GM18499 (cell line): ENCODE results near the gene DSC3.
"Not testable (repeated sequence)": the region's sequence is repeated elsewhere in the genome, so short reads cannot be mapped to it uniquely, and the experiment has no call there.

Source experiments
- ATAC-seq: cut with Tn5 transposase; IDR thresholded peaks from one replicate; pipeline ENCODE4 v1.9.1; 2021; ENCODE audit warnings: moderate number of reproducible peaks; ENCODE audit not compliant: insufficient read depth, unreplicated experiment

DSC3 gene

DNA sequence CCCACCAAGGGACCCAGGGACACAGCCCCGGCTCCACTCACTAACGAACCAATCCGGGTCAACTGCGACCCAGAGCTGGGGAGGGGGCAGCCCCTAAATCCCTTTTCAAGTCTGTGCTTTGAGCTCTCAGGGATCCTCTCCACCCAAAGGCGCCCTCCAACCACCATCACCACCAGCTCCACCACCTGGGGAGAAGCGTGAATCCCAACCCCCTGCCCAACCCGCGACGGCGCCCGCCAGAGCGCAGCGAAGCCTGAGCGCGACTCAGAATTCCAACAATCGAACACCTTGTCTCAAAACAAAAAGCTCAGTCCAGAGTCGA lies 497 bp downstream of the DSC3 start:
- ATAC-seq: no peak

DNA sequence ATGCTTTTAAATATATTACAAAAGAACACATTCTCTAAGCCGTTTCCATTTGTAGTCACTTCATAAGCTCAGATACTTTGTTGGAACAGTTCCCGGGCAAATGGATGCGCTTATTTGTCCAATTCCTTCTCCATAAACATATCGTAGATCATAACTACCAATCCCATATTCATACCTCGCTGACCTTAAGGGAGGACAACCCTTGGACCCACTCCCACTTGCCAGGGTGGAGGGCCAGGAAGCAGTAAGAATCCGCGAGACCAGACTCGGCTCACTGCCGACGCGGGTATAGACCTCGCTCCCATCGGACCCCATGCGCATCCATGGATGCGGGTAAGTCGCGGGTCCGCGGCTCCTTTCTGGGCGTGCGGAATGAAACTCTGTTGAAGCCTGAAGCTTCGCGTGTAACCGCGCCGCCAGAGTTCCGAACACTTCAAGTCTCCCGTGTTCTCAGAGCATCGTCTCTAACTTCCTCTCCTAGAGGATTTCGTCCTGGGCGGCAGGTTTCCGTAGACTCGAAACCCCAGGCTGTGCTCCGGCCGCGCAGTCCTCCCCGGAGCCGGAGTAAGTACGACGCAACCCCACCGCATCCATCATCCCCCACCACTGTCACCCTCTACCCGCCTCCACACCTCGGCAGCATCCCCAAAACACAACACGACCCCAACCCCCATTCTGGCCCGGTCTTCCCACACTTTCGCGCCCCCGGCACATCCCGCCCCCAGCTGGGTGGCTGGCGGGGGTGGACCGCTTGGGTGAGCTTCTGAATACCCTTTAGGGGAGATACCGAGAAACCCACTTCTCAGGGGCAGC lies 1.1 kb downstream of the DSC3 start:
- ATAC-seq: no peak

DNA sequence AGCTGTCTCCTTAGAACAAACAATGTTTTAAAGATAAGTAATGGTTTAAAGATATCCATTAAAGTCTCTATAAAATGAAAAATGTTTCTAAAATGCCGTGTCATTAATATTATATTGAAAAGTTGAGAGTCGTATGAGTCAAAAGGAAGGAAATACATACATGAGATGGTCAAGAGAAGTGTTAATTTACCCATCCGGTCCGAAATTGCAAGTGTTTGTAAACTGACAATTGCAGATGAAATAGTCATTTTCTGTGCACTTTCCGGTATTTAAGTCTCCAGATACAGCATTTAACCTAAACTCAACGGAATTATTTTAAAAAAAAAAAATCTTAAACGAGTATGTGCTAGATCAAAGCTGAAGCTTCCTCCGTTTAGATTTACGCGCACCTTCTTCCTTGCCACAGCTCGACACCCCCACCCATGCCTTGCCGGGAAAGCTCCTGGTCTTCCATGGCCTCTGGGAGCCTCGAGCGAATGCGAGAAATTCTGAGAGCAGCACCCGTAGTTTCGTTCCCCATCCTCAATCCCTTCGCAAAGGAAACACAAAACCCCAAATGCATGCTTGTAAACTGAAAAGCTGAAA lies 1.8 kb downstream of the DSC3 start:
- ATAC-seq: no peak

DNA sequence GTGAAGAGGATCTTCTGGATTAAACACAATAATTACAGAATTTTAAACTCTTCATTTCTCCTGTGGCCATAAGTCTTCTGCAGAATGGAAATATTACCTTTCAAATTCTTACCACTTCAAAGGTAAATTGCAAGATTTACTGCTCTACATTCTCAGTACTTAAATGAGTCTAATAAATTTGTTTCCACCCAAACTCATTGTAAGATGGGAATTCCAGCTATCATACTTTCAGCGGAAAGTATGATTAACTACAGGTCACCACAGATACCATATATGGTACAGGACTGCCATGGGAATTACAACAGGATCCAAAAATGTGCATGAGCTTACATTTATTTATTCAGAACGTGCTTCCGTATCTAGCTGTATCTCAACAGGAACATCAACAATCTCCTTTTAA lies 3.1 kb downstream of the DSC3 start:
- no peak for ATAC-seq

DNA sequence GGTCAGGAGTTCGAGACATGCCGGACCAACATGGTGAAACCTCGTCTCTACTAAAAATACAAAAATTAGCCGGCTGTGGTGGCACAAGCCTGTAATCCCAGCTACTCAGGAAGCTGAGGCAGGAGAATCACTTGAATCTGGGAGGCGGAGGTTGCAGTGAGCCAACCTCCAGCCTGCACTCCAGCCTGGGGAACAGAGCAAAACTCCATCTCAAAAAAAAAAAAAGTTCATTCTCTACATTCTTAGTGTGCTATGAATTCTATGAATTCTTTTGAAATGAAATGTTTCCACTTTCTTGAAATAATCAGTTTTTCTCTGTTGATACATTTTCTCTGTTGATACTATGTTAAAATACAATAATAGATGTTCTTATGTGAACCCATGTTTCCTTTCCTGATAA lies 4.9 kb downstream of the DSC3 start:
- ATAC-seq: not testable (repeated sequence)

DNA sequence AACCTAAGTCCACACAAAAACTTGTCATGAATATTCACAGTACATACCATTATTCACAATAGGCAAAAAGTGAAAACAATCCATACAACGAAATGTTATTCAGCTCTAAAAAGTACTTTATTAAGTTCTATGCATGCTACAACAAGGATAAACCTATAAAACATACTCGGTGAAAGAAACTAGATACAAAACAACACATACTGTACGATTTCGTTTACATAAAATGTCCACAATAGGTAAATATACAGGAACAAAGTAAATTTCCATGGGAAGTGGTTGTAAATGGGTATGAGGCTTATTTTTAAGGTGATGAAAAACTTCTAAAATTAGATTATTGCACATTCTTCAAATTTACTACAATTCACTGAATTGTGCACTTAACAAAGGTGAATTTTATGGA lies 8.0 kb downstream of the DSC3 start:
- ATAC-seq: no peak

DNA sequence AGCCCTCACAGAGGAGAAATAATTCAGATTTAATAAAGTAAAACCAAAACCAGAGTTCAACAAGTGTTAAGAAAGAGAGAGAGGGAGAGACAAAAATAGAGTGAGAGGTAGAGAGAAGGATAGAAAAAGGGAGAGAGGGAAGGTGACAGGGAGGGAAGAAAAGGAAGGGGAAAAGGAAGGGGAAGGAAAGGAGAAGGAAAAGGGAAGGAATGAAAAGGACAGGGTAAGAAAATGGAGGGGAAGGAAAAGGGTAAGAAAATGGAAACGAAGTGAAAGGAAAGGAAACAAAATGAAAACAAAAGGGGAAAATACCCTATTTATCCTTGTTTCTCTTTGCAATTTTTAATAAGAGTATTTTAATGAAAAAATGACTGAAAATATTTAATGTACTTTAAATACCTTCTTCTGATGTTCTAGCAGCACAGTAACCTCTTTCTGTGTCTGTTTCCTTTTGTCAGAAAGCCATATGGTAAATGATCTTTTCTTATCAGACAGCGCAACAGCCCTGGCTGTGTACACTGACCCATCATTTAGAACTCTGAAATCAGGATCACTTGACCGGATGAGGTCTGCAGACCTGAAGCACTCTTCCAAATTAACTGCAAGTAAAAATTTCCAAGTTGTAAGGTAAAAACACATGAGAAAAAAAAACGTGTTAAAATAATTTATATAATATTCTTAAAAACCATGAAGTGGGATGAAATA lies 11.8 kb downstream of the DSC3 start:
- no peak for ATAC-seq

DNA sequence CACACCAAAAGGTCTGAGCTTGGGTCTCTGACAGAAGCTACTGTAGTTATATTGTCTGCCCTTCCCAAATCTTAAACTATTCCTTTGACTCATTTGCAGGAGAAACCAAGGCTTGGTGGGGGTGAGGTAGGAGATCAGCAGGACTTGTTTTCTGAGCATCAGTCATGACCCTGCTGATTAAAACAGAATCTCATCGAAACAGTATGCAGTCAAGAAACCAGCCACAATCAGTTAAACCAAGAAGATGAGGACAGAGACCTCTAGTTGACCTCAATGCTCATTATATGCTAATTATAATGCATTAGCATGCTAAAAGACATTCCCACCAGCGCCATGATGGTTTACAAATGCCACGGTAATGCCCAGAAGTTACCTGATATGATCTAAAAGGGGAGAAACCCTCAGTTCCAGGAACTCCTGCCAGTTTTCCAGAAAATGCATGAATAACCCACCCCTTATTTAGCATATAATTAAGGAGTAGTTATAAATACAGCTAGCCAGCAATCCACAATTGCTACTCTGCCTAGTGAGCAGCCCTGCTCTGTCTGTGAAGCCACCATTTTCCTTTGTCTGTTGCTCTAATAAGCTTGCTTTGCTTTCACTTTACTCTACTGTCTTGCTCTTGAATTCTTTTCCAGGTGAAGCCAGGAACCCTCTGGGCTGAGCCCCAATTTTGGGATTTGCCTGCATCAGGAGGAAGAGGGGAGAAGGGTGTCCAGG lies 26.7 kb downstream of the DSC3 start:
- ATAC-seq: no peak

DNA sequence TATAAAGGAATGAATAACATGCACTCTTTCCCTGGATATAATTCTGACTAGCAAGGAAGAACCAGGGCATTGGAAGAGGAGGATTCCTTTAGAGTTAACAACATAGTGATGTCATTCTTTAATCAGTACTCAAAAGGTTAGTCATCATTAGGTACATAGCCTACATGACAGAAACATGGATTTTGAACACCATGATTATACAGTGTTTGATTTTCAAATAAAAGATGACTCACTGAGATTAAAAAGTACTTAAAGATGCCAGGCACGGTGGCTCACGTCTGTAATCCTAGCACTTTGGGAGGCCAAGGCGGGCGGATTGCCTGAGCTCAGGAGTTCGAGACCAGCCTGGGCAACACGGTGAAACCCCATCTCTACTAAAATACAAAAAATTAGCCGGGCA lies 31.1 kb downstream of the DSC3 start:
- ATAC-seq: not testable (repeated sequence)

DNA sequence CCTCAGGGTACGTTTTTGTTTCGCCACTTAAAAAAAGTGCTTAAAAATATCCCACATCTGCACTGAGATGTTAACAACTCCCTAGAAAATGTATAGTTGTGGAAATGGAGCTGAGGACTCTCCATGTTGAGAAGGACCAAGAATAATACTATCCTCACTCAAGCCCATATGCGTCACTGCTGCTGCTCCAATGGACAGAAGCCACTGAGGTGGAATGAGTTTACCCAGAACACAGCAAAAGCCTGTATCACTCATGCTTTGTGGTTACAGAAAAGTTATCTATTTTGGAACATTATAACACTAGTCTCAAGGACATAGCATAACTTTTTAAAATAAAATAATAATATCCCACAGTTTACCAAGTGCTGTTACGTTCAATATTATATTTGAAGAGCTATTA lies 31.9 kb downstream of the DSC3 start:
- no peak for ATAC-seq

DNA sequence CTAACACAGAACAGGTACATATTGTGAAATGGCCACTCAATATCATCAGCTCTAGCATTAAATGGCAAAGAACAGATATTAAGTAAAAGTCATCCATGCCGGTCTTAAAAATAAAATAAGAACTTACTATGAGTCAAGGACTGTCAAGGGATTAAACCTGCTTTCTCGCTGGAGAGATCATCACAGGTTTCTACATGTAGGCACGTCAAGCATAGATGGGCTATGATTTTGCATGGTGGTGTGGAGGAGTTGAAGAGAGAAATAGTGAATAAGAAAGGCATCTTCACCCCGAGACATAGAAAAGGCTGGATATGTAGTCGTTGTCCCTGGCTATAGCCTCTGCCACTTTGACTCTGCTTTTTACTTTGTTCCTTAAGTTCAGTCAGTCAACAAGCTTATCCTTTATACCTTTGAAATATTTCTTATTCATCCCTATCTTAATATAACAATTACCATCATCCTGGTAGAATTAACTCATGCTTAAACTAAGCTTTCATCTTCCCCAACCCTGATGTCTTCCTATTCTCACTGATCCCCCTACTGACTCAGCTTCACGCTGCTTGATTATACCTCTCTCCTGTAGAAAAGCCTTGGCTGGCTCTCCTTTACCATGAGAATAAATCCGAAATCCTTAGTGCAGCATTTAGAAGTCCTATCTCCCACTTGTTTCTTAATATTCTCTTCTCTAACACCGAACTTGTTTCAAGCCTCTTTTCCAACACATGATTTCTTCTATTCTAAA lies 42.5 kb downstream of the DSC3 start:
- ATAC-seq: no peak

DNA sequence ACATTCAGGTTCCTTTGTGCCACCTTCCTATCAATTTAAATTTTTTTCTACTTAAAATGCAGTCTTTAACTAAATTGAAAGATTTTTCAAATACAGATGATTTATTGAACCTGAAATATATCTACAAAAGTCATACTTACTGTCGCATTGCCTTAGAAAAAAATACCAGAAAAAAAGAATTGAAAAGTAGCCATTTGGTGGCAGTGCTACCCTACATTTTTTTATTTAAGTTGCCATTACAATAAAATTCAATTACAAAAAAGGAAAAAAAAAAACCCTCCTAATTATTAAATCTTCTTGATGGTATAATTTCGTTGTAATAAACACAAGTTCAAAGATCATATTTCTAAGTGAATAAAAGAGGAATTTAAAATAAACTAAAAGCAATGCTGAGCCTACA lies 43.4 kb downstream of the DSC3 start:
- no peak for ATAC-seq

DNA sequence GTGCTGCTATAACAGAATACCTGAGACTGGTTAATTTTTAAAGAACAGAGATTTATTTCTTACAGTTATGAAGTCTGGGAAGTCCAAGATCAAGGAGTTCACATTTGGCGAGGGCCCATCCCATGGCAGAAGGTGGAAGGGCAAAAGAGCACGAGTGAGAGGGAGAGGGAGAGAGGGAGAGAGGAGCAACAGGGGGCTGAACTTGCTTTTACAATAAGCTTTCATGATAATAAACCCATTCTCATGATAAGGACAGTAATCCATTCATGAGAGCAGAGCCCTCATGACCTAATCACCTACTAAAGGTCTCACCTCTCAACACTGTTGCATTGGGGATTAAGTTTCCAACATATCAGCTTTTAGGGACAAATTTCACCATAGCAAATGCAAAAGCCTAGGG lies 45.3 kb downstream of the DSC3 start:
- no peak for ATAC-seq

DNA sequence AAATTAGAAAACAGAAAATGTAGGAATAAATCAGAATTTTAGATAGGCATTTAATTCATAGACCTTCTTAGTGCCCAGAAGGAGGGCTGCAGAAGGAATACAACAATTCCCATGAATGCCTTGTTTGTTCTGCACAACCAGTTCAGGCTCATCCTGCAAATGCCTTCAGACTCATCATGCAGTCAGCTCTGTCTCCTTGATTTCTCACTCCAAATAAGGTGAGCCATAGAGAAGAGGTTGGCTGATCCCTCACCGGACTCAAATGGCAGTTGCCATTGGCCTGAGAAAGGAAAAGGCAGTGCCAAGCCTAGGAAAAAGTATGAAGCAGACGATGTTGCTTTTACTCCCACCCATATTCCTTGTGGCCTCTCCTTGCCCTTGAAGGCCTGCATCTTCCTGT lies 50.3 kb downstream of the DSC3 start:
- ATAC-seq: no peak

DNA sequence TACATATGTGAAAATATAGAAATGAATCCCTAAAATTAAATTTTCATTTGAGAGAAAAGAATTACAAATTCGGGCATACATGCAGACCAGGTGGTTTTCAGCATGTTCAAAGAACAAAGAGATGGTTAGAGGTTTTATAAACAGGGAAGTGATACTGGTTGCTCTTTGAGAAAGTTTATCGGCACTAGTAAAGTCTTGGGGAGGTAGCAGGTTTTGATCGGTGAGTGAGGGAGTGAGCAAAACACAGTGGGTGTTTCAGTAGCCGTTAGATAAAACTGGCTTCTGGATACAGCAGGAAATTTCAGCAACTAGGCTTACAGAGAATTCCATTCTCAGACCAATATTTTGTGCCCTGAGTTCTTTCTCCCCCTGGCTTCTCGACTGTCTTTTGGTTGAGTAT lies 51.1 kb downstream of the DSC3 start:
- ATAC-seq: no peak

DNA sequence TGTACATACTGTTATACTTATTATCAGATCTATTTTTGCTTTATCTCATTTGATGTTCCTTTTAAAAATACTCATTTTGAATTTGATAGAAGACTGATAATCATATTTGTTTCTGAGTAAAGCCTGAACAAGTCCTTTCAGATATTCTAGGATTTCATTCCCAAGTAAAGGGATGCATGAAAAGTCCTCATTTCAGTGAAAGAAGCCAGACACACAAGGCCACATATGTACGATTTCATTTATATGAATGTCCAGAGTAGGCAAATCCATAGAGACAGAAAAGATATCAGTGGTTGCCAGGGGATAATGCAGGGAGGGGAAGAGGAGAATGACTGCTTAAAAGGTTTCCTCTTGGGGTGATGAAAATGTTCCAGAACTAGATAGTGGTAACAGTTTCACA lies 53.4 kb downstream of the DSC3 start:
- ATAC-seq: no peak

DNA sequence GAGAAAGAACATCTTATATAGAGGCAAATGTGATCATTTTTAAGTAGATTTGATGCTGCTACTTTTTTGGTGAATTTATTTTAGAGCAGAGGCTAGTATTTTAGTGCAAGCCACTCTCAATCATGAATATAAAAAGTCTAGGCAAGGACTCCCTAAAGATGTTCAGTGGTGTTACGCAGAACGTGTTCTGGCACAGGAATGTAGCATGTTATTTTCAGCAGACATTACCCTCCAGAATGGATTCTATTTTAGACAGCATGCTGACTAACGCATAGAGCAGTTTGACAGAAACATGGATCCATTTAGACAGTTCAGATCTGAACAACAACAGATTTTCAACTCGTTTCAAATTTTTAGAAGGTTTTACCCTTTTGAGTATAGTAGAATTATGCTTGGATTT lies 54.1 kb downstream of the DSC3 start:
- no peak for ATAC-seq

DNA sequence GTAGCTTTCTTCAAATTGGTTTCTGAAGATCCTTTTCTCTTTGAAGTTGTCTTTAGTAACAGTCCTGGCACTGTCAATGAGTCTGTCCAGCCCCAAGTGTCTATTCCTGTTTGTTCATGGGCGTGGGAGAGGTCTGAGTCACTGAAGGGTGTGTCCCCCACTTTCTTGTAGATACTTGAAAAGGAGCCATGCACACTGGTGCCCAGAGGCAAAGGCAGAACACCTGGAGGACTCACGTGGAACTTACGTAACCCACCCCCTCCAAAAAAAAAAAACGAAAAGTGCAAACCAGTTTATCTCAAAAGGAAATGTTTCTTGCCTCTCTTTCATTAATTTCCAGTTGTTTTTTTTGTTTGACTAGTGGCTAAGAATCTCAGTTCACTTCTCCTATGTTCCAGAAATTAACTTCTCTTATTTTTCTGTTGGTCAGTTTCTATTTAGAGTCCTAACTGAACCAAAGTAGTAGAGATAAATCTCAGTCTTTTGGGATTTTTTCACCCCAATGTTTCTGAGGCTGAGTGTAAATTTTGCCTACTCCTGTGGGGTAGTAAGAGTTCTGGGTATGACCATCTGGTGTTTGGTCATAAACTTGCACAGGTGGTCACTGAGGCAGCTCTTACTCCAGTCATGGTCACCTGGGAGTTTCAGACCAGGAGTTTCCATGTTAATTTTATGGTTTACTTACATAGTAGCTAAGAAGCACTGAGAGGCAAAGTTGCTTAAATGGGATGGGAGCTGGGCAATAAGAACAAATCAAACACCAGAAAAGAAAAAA lies 54.9 kb downstream of the DSC3 start:
- ATAC-seq: no peak

DNA sequence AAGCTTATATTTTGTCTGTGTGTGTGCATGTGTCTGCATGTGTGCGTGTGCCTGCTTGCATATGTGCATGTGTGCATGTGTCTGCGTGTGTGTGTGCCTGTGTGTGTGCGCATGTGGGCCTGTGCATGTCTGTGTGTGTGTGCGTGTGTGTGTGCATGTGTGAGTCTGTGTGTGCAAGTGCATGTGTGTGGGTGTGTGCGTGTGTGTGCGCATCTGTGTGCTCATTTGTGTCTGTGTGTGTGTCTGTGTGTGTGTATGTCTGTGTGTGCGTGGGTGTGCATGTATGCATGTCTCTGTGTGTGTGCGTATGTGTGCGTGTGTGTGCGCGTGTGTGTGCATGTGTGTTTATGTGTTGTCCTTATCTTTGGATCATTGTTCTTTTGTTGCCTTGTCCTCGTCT lies 56.8 kb downstream of the DSC3 start:
- no peak for ATAC-seq
